CD8-positive, alpha-beta memory T cell (primary cell): ENCODE data around the gene SNX24. TPM values are rescaled to one million over a fixed set of nuclear protein-coding genes. Genes with fewer than 3 reads are reported as not detected.

ENCODE experiments used
- CTCF ChIA-PET: fragments of 350-600 bp; sonication (Branson Sonifier 250); formaldehyde crosslinking; loops from one replicate; lab custom pipeline; 2021; ENCODE audit warnings: antibody characterized with exemption; lab: Charles Lee
- POLR2A ChIA-PET: fragments of 350-600 bp; sonication (Branson Sonifier 250); formaldehyde crosslinking; loops from one replicate; lab custom pipeline; 2021; ENCODE audit warnings: antibody characterized with exemption; lab: Charles Lee
- DNase-seq, 5 donors: peaks; one replicate each; pipeline versions ENCODE4 v3.0.0 to v3.0.0-alpha.2; 2020 to 2022; ENCODE audit warnings: mixed read lengths in 1 of 5
- H3K27ac ChIP-seq: one replicate; pipeline ENCODE4 v1.7.0; 2013; ENCODE audit warnings: low read depth, mild to moderate bottlenecking, low read length, moderate library complexity
- H3K27me3 ChIP-seq: 2 replicates; pipeline ENCODE4 v1.7.0; 2013; ENCODE audit warnings: low read length, mild to moderate bottlenecking; ENCODE audit not compliant: insufficient read depth, poor library complexity, severe bottlenecking
- H3K36me3 ChIP-seq: 2 replicates; pipeline ENCODE4 v1.7.0; 2013; ENCODE audit warnings: mild to moderate bottlenecking, low read length, moderate library complexity; ENCODE audit not compliant: insufficient read depth
- H3K4me1 ChIP-seq: 2 replicates; pipeline ENCODE4 v1.7.0; 2013; ENCODE audit warnings: mild to moderate bottlenecking, low read length, moderate library complexity; ENCODE audit not compliant: insufficient read depth
- H3K4me3 ChIP-seq: 2 replicates; pipeline ENCODE4 v1.7.0; 2013; ENCODE audit warnings: mild to moderate bottlenecking, low read length
- H3K9me3 ChIP-seq: 2 replicates; pipeline ENCODE4 v1.7.0; 2013; ENCODE audit warnings: mild to moderate bottlenecking, low read length
- H3K27ac Mint-ChIP-seq, 8 donors: one replicate each; pipeline ENCODE4 v1.8.0; 2020 to 2021; ENCODE audit warnings: mixed read lengths in 8 of 8, mild to moderate bottlenecking in 6 of 8, inconsistent platforms in 3 of 8, moderate library complexity in 3 of 8
- H3K27me3 Mint-ChIP-seq, 2 donors: one replicate each; pipeline ENCODE4 v1.8.0; 2020 to 2021; ENCODE audit warnings: mixed read lengths in 2 of 2, mild to moderate bottlenecking in 1 of 2, moderate library complexity in 1 of 2
- H3K36me3 Mint-ChIP-seq, 3 donors: one replicate each; pipeline ENCODE4 v1.8.0; 2020 to 2021; ENCODE audit warnings: mixed read lengths in 3 of 3, inconsistent platforms in 1 of 3, mild to moderate bottlenecking in 1 of 3
- H3K4me1 Mint-ChIP-seq, 3 donors: one replicate each; pipeline ENCODE4 v1.8.0; 2020 to 2021; ENCODE audit warnings: mixed read lengths in 3 of 3, inconsistent platforms in 1 of 3, mild to moderate bottlenecking in 1 of 3
- H3K4me3 Mint-ChIP-seq, 7 donors: one replicate each; pipeline ENCODE4 v1.8.0; 2020 to 2021; ENCODE audit warnings: mixed read lengths in 7 of 7, mild to moderate bottlenecking in 6 of 7, moderate library complexity in 4 of 7, inconsistent platforms in 2 of 7
- H3K9me3 Mint-ChIP-seq, 5 donors: one replicate each; pipeline ENCODE4 v1.8.0; 2020 to 2022; ENCODE audit warnings: mixed read lengths in 5 of 5, mild to moderate bottlenecking in 3 of 5, moderate library complexity in 2 of 5, inconsistent platforms in 1 of 5
- polyA plus RNA-seq: library from polyadenylated mRNA; unstranded; fragments of 300-500 nt; fragmentation: Illumina TruSeq; gene quantifications from one replicate; pipeline ENCODE4 v1.2.3, GENCODE V29; 2021
- total RNA-seq, 2 experiments: library from RNA; stranded (reverse); gene quantifications; one replicate each; pipeline ENCODE4 v1.2.3, GENCODE V29; 2021

Gene SNX24
- total and polyA plus RNA-seq, 3 experiments from 2014 or later = 4.0 to 5.1 (median 4.4) TPM

GRCh38 chr5:122895141-122895540 lies 49.7 kb downstream of the SNX24 start:
- Mint-ChIP-seq H3K27me3 (no peaks in the 10 kb centered on the region), H3K36me3 (no peaks in the 10 kb centered on the region), H3K9me3 (no peaks in the 10 kb centered on the region), H3K4me1 (no peaks in the 10 kb centered on the region), H3K4me3 (no peak overlapping the region), H3K27ac (no peak overlapping the region)
- no peak overlapping the region for H3K27ac ChIP-seq
- DNase-seq = no peak
- H3K4me1 ChIP-seq = no peaks in the 10 kb centered on the region
- no peak overlapping the region for H3K4me3 ChIP-seq
- no peaks in the 10 kb centered on the region for H3K27me3 ChIP-seq
- H3K36me3 ChIP-seq = no peaks in the 10 kb centered on the region
- POLR2A ChIA-PET = no interaction called here
- CTCF ChIA-PET = no interaction called here
- no peaks in the 10 kb centered on the region for H3K9me3 ChIP-seq

- POLR2A ChIA-PET = no interaction called here
- Histone ChIP-seq H3K4me3 (no peak overlapping the region), H3K9me3 (no peaks in the 10 kb centered on the region), H3K27me3 (no peaks in the 10 kb centered on the region), H3K36me3 (no peaks in the 10 kb centered on the region), H3K4me1 (peaks cover 2% of the 10 kb centered on the region), H3K27ac (no peak overlapping the region)
- no peak for DNase-seq
- CTCF ChIA-PET = interaction anchor here (0.8 kb wide), 1 partner anchor 24 kb away, joined by 4 read pairs; no protein-coding TSS in a partner anchor
- H3K4me3 Mint-ChIP-seq = no peak overlapping the region
- no peaks in the 10 kb centered on the region for H3K27me3 Mint-ChIP-seq
- H3K9me3 Mint-ChIP-seq = no peaks in the 10 kb centered on the region
- no peak overlapping the region for H3K27ac Mint-ChIP-seq
- H3K36me3 Mint-ChIP-seq = no peaks in the 10 kb centered on the region
- peaks cover 4 to 6% (median 5%) of the 10 kb centered on the region in 3 donors for H3K4me1 Mint-ChIP-seq
Observed at GRCh38 chr5:122896598-122897282, 51.3 kb downstream of the SNX24 start.

- Mint-ChIP-seq H3K27me3 (no peaks in the 10 kb centered on the region), H3K4me3 (no peak overlapping the region), H3K27ac (no peak overlapping the region), H3K36me3 (no peaks in the 10 kb centered on the region), H3K9me3 (no peaks in the 10 kb centered on the region), H3K4me1 (peaks cover 9 to 11% (median 10%) of the 10 kb centered on the region in 3 donors)
- ChIA-PET CTCF (no interaction called here), POLR2A (no interaction called here)
- Histone ChIP-seq H3K27me3 (no peaks in the 10 kb centered on the region), H3K4me3 (no peak overlapping the region), H3K9me3 (no peaks in the 10 kb centered on the region), H3K27ac (no peak overlapping the region), H3K4me1 (peaks cover 7% of the 10 kb centered on the region), H3K36me3 (no peaks in the 10 kb centered on the region)
- DNase-seq = no peak
Observed at GRCh38 chr5:122897283-122897602, 51.8 kb downstream of the SNX24 start.

GRCh38 chr5:122901346-122901745 lies 55.9 kb downstream of the SNX24 start:
- ChIA-PET CTCF (no interaction called here), POLR2A (no interaction called here)
- no peaks in the 10 kb centered on the region for H3K27me3 Mint-ChIP-seq
- no peak overlapping the region for H3K27ac ChIP-seq
- peak overlapping the region in 2 of 8 donors; percentile 6 to 40 for H3K27ac Mint-ChIP-seq
- H3K36me3 Mint-ChIP-seq = no peaks in the 10 kb centered on the region
- DNase-seq = no peak
- H3K4me1 Mint-ChIP-seq = peaks cover 22 to 25% (median 24%) of the 10 kb centered on the region in 3 donors
- no peak overlapping the region for H3K4me3 Mint-ChIP-seq
- no peaks in the 10 kb centered on the region for H3K9me3 Mint-ChIP-seq
- no peak overlapping the region for H3K4me3 ChIP-seq
- H3K36me3 ChIP-seq = no peaks in the 10 kb centered on the region
- H3K9me3 ChIP-seq = no peaks in the 10 kb centered on the region
- H3K4me1 ChIP-seq = peaks cover 12% of the 10 kb centered on the region
- no peaks in the 10 kb centered on the region for H3K27me3 ChIP-seq

- POLR2A ChIA-PET = no interaction called here
- Histone ChIP-seq H3K27ac (no peak overlapping the region), H3K27me3 (no peaks in the 10 kb centered on the region), H3K9me3 (no peaks in the 10 kb centered on the region), H3K4me1 (peaks cover 12% of the 10 kb centered on the region), H3K36me3 (no peaks in the 10 kb centered on the region), H3K4me3 (no peak overlapping the region)
- peak overlapping the region in 6 of 7 donors; percentile 5 to 63 (median 28) for H3K4me3 Mint-ChIP-seq
- H3K36me3 Mint-ChIP-seq = no peaks in the 10 kb centered on the region
- H3K4me1 Mint-ChIP-seq = peaks cover 22 to 25% (median 24%) of the 10 kb centered on the region in 3 donors
- H3K27me3 Mint-ChIP-seq = no peaks in the 10 kb centered on the region
- CTCF ChIA-PET = no interaction called here
- H3K9me3 Mint-ChIP-seq = no peaks in the 10 kb centered on the region
- peak overlapping the region in 4 of 8 donors; percentile 2 to 77 (median 22) for H3K27ac Mint-ChIP-seq
- DNase-seq = peak in 1 of 5 donors; percentile 4
Observed at GRCh38 chr5:122902263-122902662, 56.9 kb downstream of the SNX24 start.

GRCh38 chr5:122906768-122907167 lies 61.4 kb downstream of the SNX24 start:
- H3K4me3 Mint-ChIP-seq = no peak overlapping the region
- POLR2A ChIA-PET = no interaction called here
- peaks cover 0 to 4% (median 0%) of the 10 kb centered on the region in 5 donors for H3K9me3 Mint-ChIP-seq
- peaks cover 18 to 19% (median 19%) of the 10 kb centered on the region in 3 donors for H3K4me1 Mint-ChIP-seq
- no peak for DNase-seq
- H3K27ac Mint-ChIP-seq = no peak overlapping the region
- no peak overlapping the region for H3K4me3 ChIP-seq
- no peak overlapping the region for H3K27ac ChIP-seq
- peaks cover 10% of the 10 kb centered on the region for H3K4me1 ChIP-seq
- H3K36me3 Mint-ChIP-seq = peaks cover 0 to 9% (median 0%) of the 10 kb centered on the region in 3 donors
- H3K36me3 ChIP-seq = no peaks in the 10 kb centered on the region
- H3K9me3 ChIP-seq = no peaks in the 10 kb centered on the region
- CTCF ChIA-PET = no interaction called here
- no peaks in the 10 kb centered on the region for H3K27me3 ChIP-seq
- H3K27me3 Mint-ChIP-seq = no peaks in the 10 kb centered on the region

- Mint-ChIP-seq H3K9me3 (peaks cover 0 to 4% (median 0%) of the 10 kb centered on the region in 5 donors), H3K4me3 (no peak overlapping the region), H3K36me3 (peaks cover 0 to 9% (median 0%) of the 10 kb centered on the region in 3 donors), H3K27me3 (no peaks in the 10 kb centered on the region), H3K4me1 (peaks cover 13 to 14% (median 14%) of the 10 kb centered on the region in 3 donors), H3K27ac (no peak overlapping the region)
- DNase-seq = no peak
- H3K4me1 ChIP-seq = peaks cover 5% of the 10 kb centered on the region
- ChIA-PET CTCF (no interaction called here), POLR2A (no interaction called here)
- H3K27me3 ChIP-seq = no peaks in the 10 kb centered on the region
- no peak overlapping the region for H3K27ac ChIP-seq
- H3K9me3 ChIP-seq = no peaks in the 10 kb centered on the region
- H3K4me3 ChIP-seq = no peak overlapping the region
- no peaks in the 10 kb centered on the region for H3K36me3 ChIP-seq
Observed at GRCh38 chr5:122907276-122907675, 61.9 kb downstream of the SNX24 start.

GRCh38 chr5:122908108-122908507 lies 62.7 kb downstream of the SNX24 start:
- POLR2A ChIA-PET = no interaction called here
- no peak overlapping the region for H3K4me3 Mint-ChIP-seq
- DNase-seq = no peak
- no peaks in the 10 kb centered on the region for H3K36me3 ChIP-seq
- H3K9me3 ChIP-seq = no peaks in the 10 kb centered on the region
- H3K4me3 ChIP-seq = no peak overlapping the region
- H3K27me3 Mint-ChIP-seq = no peaks in the 10 kb centered on the region
- H3K4me1 ChIP-seq = no peaks in the 10 kb centered on the region
- H3K4me1 Mint-ChIP-seq = peaks cover 5% of the 10 kb centered on the region in 3 donors
- CTCF ChIA-PET = no interaction called here
- H3K27ac Mint-ChIP-seq = no peak overlapping the region
- H3K27me3 ChIP-seq = no peaks in the 10 kb centered on the region
- peaks cover 0 to 9% (median 0%) of the 10 kb centered on the region in 3 donors for H3K36me3 Mint-ChIP-seq
- peaks cover 0 to 6% (median 0%) of the 10 kb centered on the region in 5 donors for H3K9me3 Mint-ChIP-seq
- no peak overlapping the region for H3K27ac ChIP-seq
